HepG2 (cell line): Measurements from ENCODE around the gene MTHFD1L. TPM values are rescaled to one million over a fixed set of nuclear protein-coding genes. Genes with fewer than 3 reads are reported as not detected.

Experiments used
- ATAC-seq: fragments of 200-7000 bp; cut with Tn5 transposase; 3 replicates; pipeline ENCODE4 v1.9.1; 2020; ENCODE audit warnings: mild to moderate bottlenecking, moderate library complexity
- BruUV-seq: library from RNA; stranded (reverse); fragments of 400-500 nt; replicated peaks from 2 replicates; lab custom pipeline; 2021; lab: Mats Ljungman, UMichigan
- CTCF ChIA-PET: fragments of 300-600 bp; formaldehyde crosslinking; extraction: SDS; loops from one replicate; lab custom pipeline; 2021; ENCODE audit warnings: low total read pairs, inconsistent platforms, low intra/inter-chr PET ratio; lab: Yijun Ruan, JAX
- POLR2A ChIA-PET: fragments of 350-600 bp; sonication (Branson Sonifier 250); formaldehyde crosslinking; loops from one replicate; lab custom pipeline; 2020; ENCODE audit warnings: antibody characterized with exemption, inconsistent platforms; lab: Yijun Ruan, JAX
- DNase-seq: peaks from one replicate; pipeline ENCODE4 v3.0.0-alpha.2; 2015; ENCODE audit warnings: low spot score
- FAIRE-seq: peaks from 3 replicates; lab custom pipeline; 2011; peaks lifted over from hg19 to GRCh38; lab: Jason Lieb, UNC
- H2AFZ ChIP-seq: one replicate; pipeline ENCODE4 v1.6.1; 2011; ENCODE audit warnings: low read length, inconsistent platforms
- H3K27ac ChIP-seq: fragments of 300-600 bp; 3 replicates; pipeline ENCODE4 v1.8.0; 2011; ENCODE audit warnings: mixed run types, mild to moderate bottlenecking, mixed read lengths, low read length, inconsistent platforms; ENCODE audit not compliant: insufficient read depth; ENCODE audit errors: extremely low read length
- H3K27me3 ChIP-seq, 2 experiments: fragments of 200-600 bp in 1 of 2; 2 replicates in 1 of 2; 3 replicates in 1 of 2; pipeline versions ENCODE4 v1.6.0 to v1.8.0; 2011; ENCODE audit warnings: low read length in 2 of 2, mild to moderate bottlenecking in 2 of 2, moderate library complexity in 2 of 2, inconsistent platforms in 1 of 2; ENCODE audit not compliant: insufficient read depth in 2 of 2, control insufficient read depth in 1 of 2
- H3K36me3 ChIP-seq, 2 experiments: fragments of 200-600 bp in 1 of 2; replicated peaks in 1 of 2; 2 replicates in 1 of 2; 3 replicates in 1 of 2; pipeline versions ENCODE4 v1.5.1 to v1.8.0; 2011; ENCODE audit warnings: low read length in 2 of 2, inconsistent platforms in 1 of 2; ENCODE audit not compliant: insufficient read depth in 2 of 2, control insufficient read depth in 1 of 2
- H3K4me1 ChIP-seq: 2 replicates; pipeline ENCODE4 v1.5.1; 2012; ENCODE audit warnings: low read length, inconsistent platforms; ENCODE audit not compliant: insufficient read depth
- H3K4me2 ChIP-seq: 2 replicates; pipeline ENCODE4 v1.6.0; 2011; ENCODE audit warnings: low read depth, low read length, inconsistent platforms
- H3K4me3 ChIP-seq, 3 experiments: fragments of 200-600 bp in 1 of 3; sonication (generic), shearing (Covaris generic) in 1 of 3; replicated peaks in 1 of 3; 2 replicates each; pipeline ENCODE4 v1.5.1; 2011 to 2016; ENCODE audit warnings: low read length in 3 of 3, inconsistent platforms in 2 of 3, low read depth in 2 of 3, mild to moderate bottlenecking in 2 of 3, control low read depth in 1 of 3, mixed read lengths in 1 of 3; ENCODE audit not compliant: insufficient read depth in 1 of 3
- H3K79me2 ChIP-seq: one replicate; pipeline ENCODE4 v1.6.1; 2011; ENCODE audit warnings: low read length, inconsistent platforms; ENCODE audit not compliant: insufficient read depth
- H3K9ac ChIP-seq: 2 replicates; pipeline ENCODE4 v1.6.0; 2011; ENCODE audit warnings: mild to moderate bottlenecking, low read depth, low read length, inconsistent platforms; ENCODE audit not compliant: insufficient read depth
- H3K9me3 ChIP-seq: 2 replicates; pipeline ENCODE4 v1.5.1; 2012; ENCODE audit warnings: mild to moderate bottlenecking, low read length
- H4K20me1 ChIP-seq: 2 replicates; pipeline ENCODE4 v1.6.0; 2011; ENCODE audit warnings: inconsistent platforms, mild to moderate bottlenecking, low read length, moderate library complexity; ENCODE audit not compliant: insufficient read depth
- ARHGAP35 ChIP-seq: sonication (generic); formaldehyde crosslinking; IDR thresholded peaks from 2 replicates; pipeline ENCODE4 v1.9.0; 2022; ENCODE audit warnings: mild to moderate bottlenecking, inconsistent platforms, moderate library complexity, missing genetic modification reagents, borderline replicate concordance
- CEBPG ChIP-seq: IDR thresholded peaks from 2 replicates; pipeline ENCODE4 v1.6.1; 2016
- FOSL2 ChIP-seq: sonication (generic); formaldehyde crosslinking; IDR thresholded peaks from 2 replicates; pipeline ENCODE4 v1.4.0; 2020; ENCODE audit warnings: missing genetic modification reagents
- MAFF ChIP-seq: IDR thresholded peaks from 2 replicates; pipeline ENCODE4 v1.6.1; 2011; ENCODE audit warnings: low read depth, low read length, improper control_type of control experiment
- MAFK ChIP-seq, 2 experiments: IDR thresholded peaks in 1 of 2; conservative IDR thresholded peaks in 1 of 2; 2 replicates each; pipeline ENCODE4 v1.6.1; 2011; ENCODE audit warnings: improper control_type of control experiment in 2 of 2, low read length in 2 of 2
- PAX8 ChIP-seq: sonication (generic); formaldehyde crosslinking; IDR thresholded peaks from 2 replicates; pipeline ENCODE4 v1.8.0; 2022; ENCODE audit warnings: mild to moderate bottlenecking, missing genetic modification reagents, borderline replicate concordance
- POLR2G ChIP-seq: fragments of 200-400 bp; formaldehyde crosslinking; IDR thresholded peaks from 2 replicates; pipeline ENCODE4 v1.6.1; 2018; ENCODE audit warnings: mild to moderate bottlenecking, low read depth, low read length, moderate library complexity
- SAP130 ChIP-seq: IDR thresholded peaks from 2 replicates; pipeline ENCODE4 v1.6.1; 2016; ENCODE audit warnings: low read depth
- SOX13 ChIP-seq, 3 experiments: fragments of 450-650 bp in 1 of 3; sonication (generic) in 1 of 3; formaldehyde crosslinking in 1 of 3; IDR thresholded peaks in 2 of 3; conservative IDR thresholded peaks in 1 of 3; 2 replicates each; pipeline versions ENCODE4 v1.5.0 to v1.6.1; 2016 to 2020; ENCODE audit warnings: antibody characterized with exemption in 1 of 3, mild to moderate bottlenecking in 1 of 3, missing compliant biosample characterization in 1 of 3, missing genetic modification reagents in 1 of 3, moderate library complexity in 1 of 3
- SOX5 ChIP-seq: IDR thresholded peaks from 2 replicates; pipeline ENCODE4 v1.6.1; 2016; ENCODE audit warnings: borderline replicate concordance
- SOX6 ChIP-seq, 2 experiments: fragments of 450-650 bp in 1 of 2; sonication (generic) in 1 of 2; formaldehyde crosslinking in 1 of 2; IDR thresholded peaks; 2 replicates each; pipeline versions ENCODE4 v1.4.0 to v1.6.1; 2017 to 2020; ENCODE audit warnings: antibody characterized with exemption in 1 of 2, mild to moderate bottlenecking in 1 of 2, missing genetic modification reagents in 1 of 2
- ZFY ChIP-seq: sonication (generic); formaldehyde crosslinking; IDR thresholded peaks from 2 replicates; pipeline ENCODE4 v1.4.0; 2020; ENCODE audit warnings: missing genetic modification reagents
- ZKSCAN1 ChIP-seq: fragments of 150-350 bp; IDR thresholded peaks from 2 replicates; pipeline ENCODE4 v1.6.1; 2014; ENCODE audit warnings: low read length
- ZNF224 ChIP-seq: sonication (generic); formaldehyde crosslinking; IDR thresholded peaks from 2 replicates; pipeline ENCODE4 v1.5.0; 2020; ENCODE audit warnings: mild to moderate bottlenecking, missing genetic modification reagents
- ZNF777 ChIP-seq: sonication (generic); formaldehyde crosslinking; IDR thresholded peaks from 2 replicates; pipeline ENCODE4 v1.4.0; 2020; ENCODE audit warnings: missing genetic modification reagents
- WGBS: methylation state at CpG from one replicate; pipeline ENCODE4 v1.1.6; 2017; ENCODE audit warnings: low lambda C conversion rate; 5-methylcytosine and 5-hydroxymethylcytosine counted together
- in situ Hi-C: cut with HindIII; loops from 2 replicates; pipeline ENCODE4 v1.10.0; 2017; ENCODE audit warnings: low pct_unique_long_range_greater_than_20kb; ENCODE audit not compliant: extremely low pct_ligation_motif_present
- intact Hi-C: fragments of 100-400 bp; cut with micrococcal nuclease; formaldehyde crosslinking; loops from one replicate; pipeline ENCODE4 v1.10.0; 2022; ENCODE audit not compliant: unreplicated experiment
- polyA plus RNA-seq, 8 experiments: library from polyadenylated mRNA; depleted of rRNA in 3 of 8; stranded (reverse) in 7 of 8; unstranded in 1 of 8; fragments of >200 nt; fragmentation: Illumina TruSeq in 4 of 8; extraction: Trizol in 4 of 8; gene quantifications; 2 replicates each; pipeline versions ENCODE4 v1.2.1 to v1.2.3, GENCODE V29; 2011 to 2016; ENCODE audit warnings: low read depth in 4 of 8, missing spikeins in 1 of 8, mixed read lengths in 1 of 8; ENCODE audit not compliant: insufficient read depth in 1 of 8
- total RNA-seq, 5 experiments: library from RNA; depleted of rRNA; stranded (reverse); fragments of >200 nt; fragmentation: Illumina TruSeq; extraction: Trizol; gene quantifications; 2 replicates each; pipeline ENCODE4 v1.2.3, GENCODE V29; 2016; ENCODE audit warnings: low read depth in 1 of 5
- TF ChIP-seq, protein P1 (sequence below): sonication (generic); IDR thresholded peaks from 2 replicates; pipeline ENCODE4 v1.6.1; 2016; ENCODE audit warnings: low read depth, borderline replicate concordance

MTHFD1L gene
- total and polyA plus RNA-seq, 2 of the 13 experiments (the other 11 are each of a cell fraction or from before 2014, with no cell fraction given) = 24.0 to 39.6 TPM

GRCh38 chr6:151004383-151005024 is 139.0 kb downstream of the MTHFD1L start:
- intact Hi-C loops = no loop called here
- TF ChIP-seq ZNF224 (CRISPR knock-in tag) (no peak), SOX5 (peak; percentile 61; the same call in 1 of the 2 replicates), SOX6 (IDR thresholded peaks at IDR 0.05) (no peak), SOX6 (CRISPR knock-in tag; IDR thresholded peaks at IDR 0.05) (peak; percentile 19; the same call in 1 of the 2 replicates), MAFK (conservative IDR thresholded peaks at IDR 0.05 in 1 of 2, IDR thresholded peaks at IDR 0.05 in 1 of 2; ENCODE audit: low read length in 2 of 2) (peak; percentile 70 to 80), PAX8 (CRISPR knock-in tag) (no peak), FOSL2 (CRISPR knock-in tag) (peak; percentile 25; the same call in 1 of the 2 replicates), CEBPG (CRISPR knock-in tag) (peak; percentile 39), ZKSCAN1 (no peak), SAP130 (CRISPR knock-in tag) (0 out of 2 replicates have a peak, but pooled peaks have one; percentile 28), ARHGAP35 (CRISPR knock-in tag) (no peak), MAFF (peak; percentile 75), SOX13 (IDR thresholded peaks at IDR 0.05) (no peak), SOX13 (CRISPR knock-in tag; conservative IDR thresholded peaks at IDR 0.05 in 1 of 2, IDR thresholded peaks at IDR 0.05 in 1 of 2) (peak in 1 of 2 experiments; percentile 63; a peak in 1 of 4 replicates), ZNF777 (no peak), POLR2G (no peak), ZFY (CRISPR knock-in tag) (no peak)
- TF ChIP-seq, protein P1, sequence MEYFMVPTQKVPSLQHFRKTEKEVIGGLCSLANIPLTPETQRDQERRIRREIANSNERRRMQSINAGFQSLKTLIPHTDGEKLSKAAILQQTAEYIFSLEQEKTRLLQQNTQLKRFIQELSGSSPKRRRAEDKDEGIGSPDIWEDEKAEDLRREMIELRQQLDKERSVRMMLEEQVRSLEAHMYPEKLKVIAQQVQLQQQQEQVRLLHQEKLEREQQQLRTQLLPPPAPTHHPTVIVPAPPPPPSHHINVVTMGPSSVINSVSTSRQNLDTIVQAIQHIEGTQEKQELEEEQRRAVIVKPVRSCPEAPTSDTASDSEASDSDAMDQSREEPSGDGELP = peak; percentile 24; the same call in 1 of the 2 replicates
- BruUV-seq = no TSS peak
- FAIRE-seq (no peak), ATAC-seq (no peak), DNase-seq (peak; percentile 59)
- H3K9me3 ChIP-seq = no peaks in the 10 kb centered on the region
- ChIA-PET POLR2A (interaction anchor here (1.5 kb wide), 1 partner anchor 320 kb away, joined by 5 read pairs; no protein-coding TSS in a partner anchor), CTCF (no interaction called here)
- in situ Hi-C loops = no loop called here
- WGBS = 95% methylated on average over 8 of the region's 8 CpGs
- no peak overlapping the region for H3K4me2 ChIP-seq
- H3K27me3 ChIP-seq = no peaks in the 10 kb centered on the region
- H3K79me2 ChIP-seq = no peaks in the 10 kb centered on the region
- no peak overlapping the region for H2AFZ ChIP-seq
- no peaks in the 10 kb centered on the region; the same call in 1 of the 2 replicates for H4K20me1 ChIP-seq
- H3K9ac ChIP-seq = no peak overlapping the region
- no peak overlapping the region for H3K27ac ChIP-seq
- H3K36me3 ChIP-seq = peaks cover 3 to 11% of the 10 kb centered on the region in 2 experiments; a peak in 3 of 5 replicates
- peaks cover 12% of the 10 kb centered on the region for H3K4me1 ChIP-seq
- no peak overlapping the region for H3K4me3 ChIP-seq
